GM12878 (cell line): ENCODE results near the gene ACTR1B. TPM values are rescaled to one million over a fixed set of nuclear protein-coding genes. Genes with fewer than 3 reads are reported as not detected.

Experiments used
- ATAC-seq: fragments of 200-7000 bp; cut with Tn5 transposase; 3 replicates; pipeline ENCODE4 v1.9.1; 2020; ENCODE audit warnings: mild to moderate bottlenecking, moderate library complexity
- BruUV-seq: library from RNA; stranded (reverse); fragments of 400-500 nt; replicated peaks from 2 replicates; lab custom pipeline; 2021; lab: Mats Ljungman, UMichigan
- CTCF ChIA-PET: fragments of 300-600 bp; sonication (Branson Sonifier 250); formaldehyde crosslinking; extraction: SDS; loops from one replicate; lab custom pipeline; 2021; ENCODE audit warnings: inconsistent platforms; lab: Yijun Ruan, JAX
- POLR2A ChIA-PET: fragments of 350-600 bp; formaldehyde crosslinking; extraction: SDS; loops from one replicate; lab custom pipeline; 2021; ENCODE audit warnings: inconsistent platforms; lab: Charles Lee
- RAD21 ChIA-PET: fragments of 300-600 bp; sonication (Branson Sonifier 250); formaldehyde crosslinking; loops from one replicate; lab custom pipeline; 2023; ENCODE audit warnings: antibody characterized with exemption; ENCODE audit not compliant: unreplicated experiment; lab: Charles Lee
- SMC1A ChIA-PET: fragments of 300-600 bp; sonication (Branson Sonifier 250); formaldehyde crosslinking; loops from one replicate; lab custom pipeline; 2023; ENCODE audit not compliant: unreplicated experiment, uncharacterized antibody; lab: Charles Lee
- DNase-seq: peaks from one replicate; pipeline ENCODE4 v3.0.0-alpha.2; 2011; ENCODE audit warnings: low read depth, low spot score
- FAIRE-seq: peaks from 3 replicates; lab custom pipeline; 2011; peaks lifted over from hg19 to GRCh38; lab: Jason Lieb, UNC
- H2AFZ ChIP-seq: 2 replicates; pipeline ENCODE4 v1.6.0; 2011; ENCODE audit warnings: low read depth, low read length, control low read depth; ENCODE audit not compliant: control insufficient read depth
- H3K27ac ChIP-seq: 2 replicates; pipeline ENCODE4 v1.5.1; 2011; ENCODE audit warnings: control low read depth; ENCODE audit not compliant: control insufficient read depth, insufficient read depth
- H3K27me3 ChIP-seq, 2 experiments: replicated peaks in 1 of 2; 2 replicates each; pipeline versions ENCODE4 v1.6.0 to v1.6.1; 2011; ENCODE audit warnings: low read length in 1 of 2; ENCODE audit not compliant: control insufficient read depth in 2 of 2, insufficient read depth in 2 of 2
- H3K36me3 ChIP-seq, 2 experiments: 2 replicates each; pipeline ENCODE4 v1.5.1; 2011; ENCODE audit warnings: low read length in 1 of 2; ENCODE audit not compliant: control insufficient read depth in 2 of 2, insufficient read depth in 2 of 2
- H3K4me1 ChIP-seq: 2 replicates; pipeline ENCODE4 v1.6.1; 2011; ENCODE audit warnings: mild to moderate bottlenecking, low read length, moderate library complexity, mixed read lengths; ENCODE audit not compliant: control insufficient read depth, insufficient read depth
- H3K4me2 ChIP-seq: 2 replicates; pipeline ENCODE4 v1.6.0; 2011; ENCODE audit warnings: control low read depth; ENCODE audit not compliant: control insufficient read depth, insufficient read depth
- H3K4me3 ChIP-seq: fragments of 200-600 bp; sonication (generic); 2 replicates; pipeline ENCODE4 v1.5.1; 2016
- H3K79me2 ChIP-seq: 2 replicates; pipeline ENCODE4 v1.6.0; 2011; ENCODE audit warnings: low read length; ENCODE audit not compliant: control insufficient read depth, insufficient read depth
- H3K9ac ChIP-seq: 2 replicates; pipeline ENCODE4 v1.8.0; 2011; ENCODE audit warnings: low read length, control low read depth, mixed read lengths; ENCODE audit not compliant: control insufficient read depth, insufficient read depth
- H3K9me3 ChIP-seq: replicated peaks from 3 replicates; pipeline ENCODE4 v1.5.1; 2011; ENCODE audit warnings: mild to moderate bottlenecking, low read length; ENCODE audit not compliant: control insufficient read depth, insufficient read depth
- H4K20me1 ChIP-seq: 2 replicates; pipeline ENCODE4 v1.6.0; 2011; ENCODE audit not compliant: control insufficient read depth, insufficient read depth
- CEBPZ ChIP-seq: fragments of 150-350 bp; IDR thresholded peaks from 2 replicates; pipeline ENCODE4 v1.6.1; 2016; ENCODE audit warnings: low read depth, low read length
- CHD1 ChIP-seq: IDR thresholded peaks from 2 replicates; pipeline ENCODE4 v1.6.1; 2012; ENCODE audit warnings: low read depth, low read length, improper control_type of control experiment
- E2F8 ChIP-seq: fragments of 450-650 bp; IDR thresholded peaks from 2 replicates; pipeline ENCODE4 v1.6.1; 2018; ENCODE audit warnings: mild to moderate bottlenecking, low read depth, moderate library complexity; ENCODE audit not compliant: partially characterized antibody
- EGR1 ChIP-seq, 2 experiments: IDR thresholded peaks; 1 replicate in 1 of 2; 2 replicates in 1 of 2; pipeline ENCODE4 v1.6.1; 2011 to 2012; ENCODE audit warnings: low read depth in 2 of 2, low read length in 2 of 2, borderline replicate concordance in 1 of 2, mild to moderate bottlenecking in 1 of 2, moderate library complexity in 1 of 2
- GABPA ChIP-seq: IDR thresholded peaks from 2 replicates; pipeline ENCODE4 v1.6.1; 2014; ENCODE audit warnings: antibody characterized with exemption, low read depth, mild to moderate bottlenecking, inconsistent platforms
- IRF4 ChIP-seq: IDR thresholded peaks from 2 replicates; pipeline ENCODE4 v1.6.1; 2011; ENCODE audit warnings: low read depth, low read length
- MYC ChIP-seq: IDR thresholded peaks from 2 replicates; pipeline ENCODE4 v1.6.1; 2011; ENCODE audit warnings: mild to moderate bottlenecking, low read length, moderate library complexity, inconsistent platforms; ENCODE audit not compliant: insufficient read depth, insufficient replicate concordance, insufficient read length, severe bottlenecking
- NFIC ChIP-seq: IDR thresholded peaks from 2 replicates; pipeline ENCODE4 v1.6.1; 2012; ENCODE audit warnings: low read depth, mild to moderate bottlenecking, inconsistent platforms, low read length, moderate library complexity
- SKIL ChIP-seq: fragments of 450-650 bp; IDR thresholded peaks from 2 replicates; pipeline ENCODE4 v1.6.1; 2017; ENCODE audit warnings: mild to moderate bottlenecking, low read depth, inconsistent platforms; ENCODE audit not compliant: poor library complexity, severe bottlenecking
- SMAD1 ChIP-seq: fragments of 450-650 bp; IDR thresholded peaks from 2 replicates; pipeline ENCODE4 v1.6.1; 2018; ENCODE audit warnings: mild to moderate bottlenecking, low read depth; ENCODE audit not compliant: partially characterized antibody
- TAF1 ChIP-seq: IDR thresholded peaks from 2 replicates; pipeline ENCODE4 v1.6.1; 2011; ENCODE audit warnings: mild to moderate bottlenecking, low read depth, low read length, borderline replicate concordance
- WGBS: methylation state at CpG from one replicate; pipeline ENCODE4 v1.1.6; 2016; ENCODE audit warnings: low lambda C conversion rate; ENCODE audit not compliant: insufficient replicate concordance, insufficient coverage; ENCODE audit errors: missing lambda C conversion rate; 5-methylcytosine and 5-hydroxymethylcytosine counted together
- in situ Hi-C: fragments of 300-500 bp; cut with MboI; formaldehyde crosslinking; loops from 9 replicates; pipeline ENCODE4 v1.14.3; 2018; ENCODE audit warnings: mixed read lengths
- intact Hi-C: fragments of 100-400 bp; cut with micrococcal nuclease; formaldehyde crosslinking; loops from one replicate; pipeline ENCODE4 v1.14.2; 2022; ENCODE audit not compliant: unreplicated experiment
- polyA plus RNA-seq, 11 experiments: library from polyadenylated mRNA; depleted of rRNA in 4 of 11; unstranded in 6 of 11; stranded (reverse) in 5 of 11; fragments of >200 nt; fragmentation: Nextera tagmentation in 4 of 11; fragmentation: Illumina TruSeq in 1 of 11; extraction: Ambion mirVana in 4 of 11; extraction: Trizol in 1 of 11; gene quantifications; 1 replicate in 1 of 11; 2 replicates in 10 of 11; pipeline versions ENCODE4 v1.2.1 to v1.2.3, GENCODE V29; 2011 to 2016; ENCODE audit warnings: inconsistent platforms in 2 of 11, missing spikeins in 2 of 11, low read depth in 1 of 11
- total RNA-seq, 4 experiments: library from RNA; depleted of rRNA in 3 of 4; stranded (reverse); fragments of >200 nt in 3 of 4; fragmentation: Illumina TruSeq in 1 of 4; extraction: Trizol in 1 of 4; gene quantifications; 2 replicates each; pipeline versions ENCODE4 v1.2.1 to v1.2.3, GENCODE V29; 2013 to 2021
- TF ChIP-seq, protein P1 (sequence below): fragments of 450-650 bp; IDR thresholded peaks from 2 replicates; pipeline ENCODE4 v1.6.1; 2017; ENCODE audit warnings: antibody characterized with exemption, mild to moderate bottlenecking, moderate library complexity

ACTR1B gene
- total and polyA plus RNA-seq, 10 of the 15 experiments (the other 5 are each of a cell fraction or from before 2014, with no cell fraction given), result 1.3 to 62.8 (median 44.8) TPM

- H3K4me2 ChIP-seq, result no peak overlapping the region
- no peaks in the 10 kb centered on the region for H3K27me3 ChIP-seq
- ATAC-seq (no peak), DNase-seq (no peak), FAIRE-seq (no peak)
- no peaks in the 10 kb centered on the region for H3K9me3 ChIP-seq
- no TSS peak for BruUV-seq
- ChIA-PET CTCF (interaction anchor here (1.9 kb wide), 1 partner anchor 81 kb away, joined by 6 read pairs; no protein-coding TSS in a partner anchor), SMC1A (no interaction called here), POLR2A (no interaction called here), RAD21 (no interaction called here)
- H4K20me1 ChIP-seq, result no peaks in the 10 kb centered on the region
- no peak overlapping the region for H3K4me3 ChIP-seq
- H3K9ac ChIP-seq, result no peak overlapping the region
- in situ Hi-C loops, result no loop called here
- no peak overlapping the region for H3K27ac ChIP-seq
- intact Hi-C loops, result no loop called here
- H2AFZ ChIP-seq, result no peak overlapping the region
- no peaks in the 10 kb centered on the region for H3K36me3 ChIP-seq
- 80% methylated on average over 7 of the region's 7 CpGs for WGBS
- H3K79me2 ChIP-seq, result no peaks in the 10 kb centered on the region
- H3K4me1 ChIP-seq, result peaks cover 9% of the 10 kb centered on the region
- TF ChIP-seq NFIC (no peak), GABPA (no peak), TAF1 (no peak), IRF4 (no peak), CEBPZ (no peak), MYC (no peak), CHD1 (no peak), SKIL (no peak), SMAD1 (no peak), E2F8 (no peak), EGR1 (IDR thresholded peaks at IDR 0.05; ENCODE audit: borderline replicate concordance in 1 of 2, low read depth in 2 of 2, low read length in 2 of 2) (no peak)
- TF ChIP-seq, protein P1, sequence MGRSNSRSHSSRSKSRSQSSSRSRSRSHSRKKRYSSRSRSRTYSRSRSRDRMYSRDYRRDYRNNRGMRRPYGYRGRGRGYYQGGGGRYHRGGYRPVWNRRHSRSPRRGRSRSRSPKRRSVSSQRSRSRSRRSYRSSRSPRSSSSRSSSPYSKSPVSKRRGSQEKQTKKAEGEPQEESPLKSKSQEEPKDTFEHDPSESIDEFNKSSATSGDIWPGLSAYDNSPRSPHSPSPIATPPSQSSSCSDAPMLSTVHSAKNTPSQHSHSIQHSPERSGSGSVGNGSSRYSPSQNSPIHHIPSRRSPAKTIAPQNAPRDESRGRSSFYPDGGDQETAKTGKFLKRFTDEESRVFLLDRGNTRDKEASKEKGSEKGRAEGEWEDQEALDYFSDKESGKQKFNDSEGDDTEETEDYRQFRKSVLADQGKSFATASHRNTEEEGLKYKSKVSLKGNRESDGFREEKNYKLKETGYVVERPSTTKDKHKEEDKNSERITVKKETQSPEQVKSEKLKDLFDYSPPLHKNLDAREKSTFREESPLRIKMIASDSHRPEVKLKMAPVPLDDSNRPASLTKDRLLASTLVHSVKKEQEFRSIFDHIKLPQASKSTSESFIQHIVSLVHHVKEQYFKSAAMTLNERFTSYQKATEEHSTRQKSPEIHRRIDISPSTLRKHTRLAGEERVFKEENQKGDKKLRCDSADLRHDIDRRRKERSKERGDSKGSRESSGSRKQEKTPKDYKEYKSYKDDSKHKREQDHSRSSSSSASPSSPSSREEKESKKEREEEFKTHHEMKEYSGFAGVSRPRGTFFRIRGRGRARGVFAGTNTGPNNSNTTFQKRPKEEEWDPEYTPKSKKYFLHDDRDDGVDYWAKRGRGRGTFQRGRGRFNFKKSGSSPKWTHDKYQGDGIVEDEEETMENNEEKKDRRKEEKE, result no peak
Measured at GRCh38 chr2:97671526-97671925, 7.7 kb upstream of the ACTR1B start.
